ENCODE measurements around the gene SHC3. TPM values are rescaled to one million over a fixed set of nuclear protein-coding genes. Genes with fewer than 3 reads are reported as not detected.

Gene SHC3
- total and polyA plus RNA-seq, 2 of the 4 experiments (the other 2 are of a cell fraction): 4.5 to 13.3 TPM

DNA sequence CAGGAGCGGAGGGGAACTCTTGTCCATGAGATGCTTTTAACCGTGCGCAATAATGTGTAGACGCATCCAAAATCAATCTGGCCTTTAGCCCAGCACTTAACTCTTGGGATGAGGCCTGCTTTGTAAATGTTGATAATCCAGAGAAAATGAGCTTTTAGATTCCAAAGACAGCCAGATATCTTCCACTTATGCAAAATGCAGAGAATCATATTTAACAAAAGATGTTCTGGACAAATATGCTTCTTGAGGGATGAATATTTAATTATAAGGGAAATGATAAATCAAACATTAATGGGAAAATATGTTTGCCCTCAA, 181.7 kb downstream of the SHC3 start:
- no peak overlapping the region for H3K4ac ChIP-seq (ENCODE audit: low read depth, low read length)
- no peak overlapping the region for H3K9ac ChIP-seq (ENCODE audit: low read depth, low read length)
- peaks cover 9% of the 10 kb centered on the region for H4K20me1 ChIP-seq (ENCODE audit: insufficient read depth, low read length)
- 80% methylated on average over 1 of the region's 4 CpGs; no CpG with 5 or more reads in 1 of the 2 experiments for WGBS, 2 experiments (ENCODE audit: extremely low coverage in 2 of 2, insufficient read length in 1 of 2)
- no peak overlapping the region for H2BK15ac ChIP-seq (ENCODE audit: low read depth, low read length)
- H4K8ac ChIP-seq (ENCODE audit: low read depth in 2 of 2, low read length in 2 of 2): no peak overlapping the region
- H4K91ac ChIP-seq (ENCODE audit: insufficient read depth, low read depth, low read length): no peak overlapping the region
- in situ Hi-C loops (cut with MboI; ENCODE audit: low sequenced_read_pairs): loop anchor here (10.0 kb wide), 1 partner anchor 222 kb away; no protein-coding TSS in a partner anchor
- H3K4me3 ChIP-seq (ENCODE audit: insufficient read depth, low read depth, low read length): no peak overlapping the region
- H3K36me3 ChIP-seq (ENCODE audit: control insufficient read depth, insufficient read depth, low read length): peaks cover 39% of the 10 kb centered on the region
- no peak overlapping the region for H2AK9ac ChIP-seq (replicated peaks; ENCODE audit: low read depth, low read length, poor library complexity)
- no peak overlapping the region for H2BK120ac ChIP-seq (ENCODE audit: low read depth, low read length)
- no peak overlapping the region for H3K14ac ChIP-seq (replicated peaks; ENCODE audit: low read depth, low read length)
- no peak overlapping the region for H2BK5ac ChIP-seq (ENCODE audit: low read depth, low read length, poor library complexity, severe bottlenecking)
- peaks cover 27% of the 10 kb centered on the region for H3K4me1 ChIP-seq (ENCODE audit: control insufficient read depth, insufficient read depth, low read length)
- H3K27ac ChIP-seq (ENCODE audit: insufficient read depth, low read length): no peak overlapping the region
- no peak overlapping the region for H4K5ac ChIP-seq (ENCODE audit: low read depth, low read length)
- no peak overlapping the region for H2AFZ ChIP-seq (replicated peaks; ENCODE audit: low read length, poor library complexity)
- no peak overlapping the region for H2BK20ac ChIP-seq (ENCODE audit: low read depth, low read length)
- TF ChIP-seq SMC3 (IDR thresholded peaks at IDR 0.05; ENCODE audit: low read depth, low read length) (no peak), MAZ (IDR thresholded peaks at IDR 0.05; ENCODE audit: borderline replicate concordance, low read depth, low read length) (no peak), BHLHE40 (IDR thresholded peaks at IDR 0.05; ENCODE audit: low read depth, low read length) (no peak), MAFK (IDR thresholded peaks at IDR 0.05; ENCODE audit: low read depth, low read length) (no peak), RAD21 (IDR thresholded peaks at IDR 0.05; ENCODE audit: low read length) (no peak), POLR2A (IDR thresholded peaks at IDR 0.05; ENCODE audit: low read depth, low read length) (no peak), RFX5 (IDR thresholded peaks at IDR 0.05; ENCODE audit: low read depth, low read length) (no peak), FOS (IDR thresholded peaks at IDR 0.05; ENCODE audit: low read depth, low read length) (no peak), CEBPB (IDR thresholded peaks at IDR 0.05; ENCODE audit: low read depth, low read length) (no peak), MXI1 (IDR thresholded peaks at IDR 0.05; ENCODE audit: borderline replicate concordance, low read depth, low read length) (no peak), RCOR1 (IDR thresholded peaks at IDR 0.05; ENCODE audit: insufficient replicate concordance, low read length) (no peak), NFE2L2 (IDR thresholded peaks at IDR 0.05; ENCODE audit: low read depth, low read length) (no peak), CHD1 (IDR thresholded peaks at IDR 0.05; ENCODE audit: low read depth, low read length) (no peak)
- TF ChIP-seq, protein P1, sequence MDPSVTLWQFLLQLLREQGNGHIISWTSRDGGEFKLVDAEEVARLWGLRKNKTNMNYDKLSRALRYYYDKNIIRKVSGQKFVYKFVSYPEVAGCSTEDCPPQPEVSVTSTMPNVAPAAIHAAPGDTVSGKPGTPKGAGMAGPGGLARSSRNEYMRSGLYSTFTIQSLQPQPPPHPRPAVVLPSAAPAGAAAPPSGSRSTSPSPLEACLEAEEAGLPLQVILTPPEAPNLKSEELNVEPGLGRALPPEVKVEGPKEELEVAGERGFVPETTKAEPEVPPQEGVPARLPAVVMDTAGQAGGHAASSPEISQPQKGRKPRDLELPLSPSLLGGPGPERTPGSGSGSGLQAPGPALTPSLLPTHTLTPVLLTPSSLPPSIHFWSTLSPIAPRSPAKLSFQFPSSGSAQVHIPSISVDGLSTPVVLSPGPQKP (IDR thresholded peaks at IDR 0.05; ENCODE audit: borderline replicate concordance, low read depth, low read length): no peak
- TF ChIP-seq, protein P2, sequence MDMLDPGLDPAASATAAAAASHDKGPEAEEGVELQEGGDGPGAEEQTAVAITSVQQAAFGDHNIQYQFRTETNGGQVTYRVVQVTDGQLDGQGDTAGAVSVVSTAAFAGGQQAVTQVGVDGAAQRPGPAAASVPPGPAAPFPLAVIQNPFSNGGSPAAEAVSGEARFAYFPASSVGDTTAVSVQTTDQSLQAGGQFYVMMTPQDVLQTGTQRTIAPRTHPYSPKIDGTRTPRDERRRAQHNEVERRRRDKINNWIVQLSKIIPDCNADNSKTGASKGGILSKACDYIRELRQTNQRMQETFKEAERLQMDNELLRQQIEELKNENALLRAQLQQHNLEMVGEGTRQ (IDR thresholded peaks at IDR 0.05; ENCODE audit: low read depth, low read length): no peak
- TF ChIP-seq, protein P3, sequence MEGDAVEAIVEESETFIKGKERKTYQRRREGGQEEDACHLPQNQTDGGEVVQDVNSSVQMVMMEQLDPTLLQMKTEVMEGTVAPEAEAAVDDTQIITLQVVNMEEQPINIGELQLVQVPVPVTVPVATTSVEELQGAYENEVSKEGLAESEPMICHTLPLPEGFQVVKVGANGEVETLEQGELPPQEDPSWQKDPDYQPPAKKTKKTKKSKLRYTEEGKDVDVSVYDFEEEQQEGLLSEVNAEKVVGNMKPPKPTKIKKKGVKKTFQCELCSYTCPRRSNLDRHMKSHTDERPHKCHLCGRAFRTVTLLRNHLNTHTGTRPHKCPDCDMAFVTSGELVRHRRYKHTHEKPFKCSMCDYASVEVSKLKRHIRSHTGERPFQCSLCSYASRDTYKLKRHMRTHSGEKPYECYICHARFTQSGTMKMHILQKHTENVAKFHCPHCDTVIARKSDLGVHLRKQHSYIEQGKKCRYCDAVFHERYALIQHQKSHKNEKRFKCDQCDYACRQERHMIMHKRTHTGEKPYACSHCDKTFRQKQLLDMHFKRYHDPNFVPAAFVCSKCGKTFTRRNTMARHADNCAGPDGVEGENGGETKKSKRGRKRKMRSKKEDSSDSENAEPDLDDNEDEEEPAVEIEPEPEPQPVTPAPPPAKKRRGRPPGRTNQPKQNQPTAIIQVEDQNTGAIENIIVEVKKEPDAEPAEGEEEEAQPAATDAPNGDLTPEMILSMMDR (conservative IDR thresholded peaks at IDR 0.05; ENCODE audit: low read depth, low read length): no peak
- peaks cover 32 to 70% of the 10 kb centered on the region in 2 experiments for H3K79me1 ChIP-seq (ENCODE audit: low read depth in 1 of 2, low read length in 2 of 2)
- no peaks in the 10 kb centered on the region for H3K9me3 ChIP-seq (ENCODE audit: control insufficient read depth, insufficient read depth, low read length)
- H3K9me1 ChIP-seq (ENCODE audit: insufficient read depth, low read length): peaks cover 27% of the 10 kb centered on the region
- no TSS peak for BruUV-seq (replicated peaks)
- DNase-seq (no peak), ATAC-seq (ENCODE audit: low read depth) (no peak)
- intact Hi-C loops (cut with micrococcal nuclease): no loop called here
- no peak overlapping the region for H3K56ac ChIP-seq (ENCODE audit: extremely low read depth, insufficient read depth, low read length)
- CTCF ChIA-PET: no interaction called here
- H2AK5ac ChIP-seq (ENCODE audit: low read depth, low read length): no peak overlapping the region
- no peak overlapping the region for H3K23ac ChIP-seq (ENCODE audit: low read depth, low read length)
- dilution Hi-C loops (cut with HindIII; ENCODE audit: low sequenced_read_pairs, unreplicated experiment): loop anchor here (25.0 kb wide), 1 partner anchor 360 kb away; no protein-coding TSS in a partner anchor
- POLR2A ChIA-PET (ENCODE audit: unreplicated experiment): no interaction called here
- H3K18ac ChIP-seq (ENCODE audit: low read depth, low read length): no peak overlapping the region
- H3K27me3 ChIP-seq (ENCODE audit: control insufficient read depth, insufficient read depth, low read length): no peaks in the 10 kb centered on the region
- H3K4me2 ChIP-seq (ENCODE audit: low read depth, low read length): no peak overlapping the region
